Prostate gland (tissue), 2 donors: ENCODE data around the gene ARHGAP24. TPM values are rescaled to one million over a fixed set of nuclear protein-coding genes. Genes with fewer than 3 reads are reported as not detected.
"Not testable (repeated sequence)": the region's sequence is repeated elsewhere in the genome, so short reads cannot be mapped to it uniquely, and the experiment has no call there.

ENCODE experiments used
- DNase-seq: peaks from one replicate; pipeline ENCODE4 v3.0.0-alpha.2; 2019; ENCODE audit warnings: low spot score
- H3K27ac ChIP-seq, 2 donors: fragments of 200-600 bp; sonication (generic); 2 replicates each; pipeline ENCODE4 v1.5.1; 2017 to 2019
- H3K27me3 ChIP-seq: fragments of 200-600 bp; sonication (generic); replicated peaks from 2 replicates; pipeline ENCODE4 v1.5.1; 2019; ENCODE audit not compliant: insufficient read depth
- H3K36me3 ChIP-seq, 2 donors: fragments of 200-600 bp; sonication (generic); 1 replicate in 1 of 2; 2 replicates in 1 of 2; pipeline versions ENCODE4 v1.5.1 to v1.8.1; 2017 to 2019
- H3K4me1 ChIP-seq: fragments of 200-600 bp; sonication (generic); replicated peaks from 2 replicates; pipeline ENCODE4 v1.5.1; 2019
- H3K4me3 ChIP-seq, 2 donors: fragments of 200-600 bp; sonication (generic); 2 replicates each; pipeline ENCODE4 v1.5.1; 2017 to 2019
- H3K9me3 ChIP-seq: fragments of 200-600 bp; sonication (generic); 2 replicates; pipeline ENCODE4 v1.5.1; 2017
- POLR2A ChIP-seq: fragments of 450-650 bp; IDR thresholded peaks from one replicate; pipeline ENCODE4 v1.6.1; 2016; ENCODE audit warnings: antibody characterized with exemption, mild to moderate bottlenecking
- POLR2AphosphoS5 ChIP-seq: sonication (generic); formaldehyde crosslinking; IDR thresholded peaks from one replicate; pipeline ENCODE4 v1.6.1; 2017; ENCODE audit warnings: antibody characterized with exemption
- WGBS: methylation state at CpG from one replicate; pipeline ENCODE4 v1.1.5; 2018; 5-methylcytosine and 5-hydroxymethylcytosine counted together
- intact Hi-C: fragments of 100-400 bp; cut with DNase I; formaldehyde crosslinking; loops from one replicate; pipeline ENCODE4 v1.14.2; 2022
- total RNA-seq, 2 donors: library from RNA; depleted of rRNA; stranded (reverse); fragments of >200 nt; gene quantifications; one replicate each; pipeline ENCODE4 v1.1.0, GENCODE V29; 2016
- TF ChIP-seq, protein P1 (sequence below), 4 experiments: fragments of 200-600 bp in 2 of 4; fragments of 450-650 bp in 2 of 4; sonication (generic) in 2 of 4; IDR thresholded peaks; 1 replicate in 3 of 4; 2 replicates in 1 of 4; pipeline ENCODE4 v1.5.1; 2016 to 2019; ENCODE audit warnings: antibody characterized with exemption in 4 of 4, mild to moderate bottlenecking in 2 of 4, moderate library complexity in 2 of 4

Gene ARHGAP24
- total RNA-seq, 2 donors from 2014 or later: 6.7 to 7.4 TPM

DNA sequence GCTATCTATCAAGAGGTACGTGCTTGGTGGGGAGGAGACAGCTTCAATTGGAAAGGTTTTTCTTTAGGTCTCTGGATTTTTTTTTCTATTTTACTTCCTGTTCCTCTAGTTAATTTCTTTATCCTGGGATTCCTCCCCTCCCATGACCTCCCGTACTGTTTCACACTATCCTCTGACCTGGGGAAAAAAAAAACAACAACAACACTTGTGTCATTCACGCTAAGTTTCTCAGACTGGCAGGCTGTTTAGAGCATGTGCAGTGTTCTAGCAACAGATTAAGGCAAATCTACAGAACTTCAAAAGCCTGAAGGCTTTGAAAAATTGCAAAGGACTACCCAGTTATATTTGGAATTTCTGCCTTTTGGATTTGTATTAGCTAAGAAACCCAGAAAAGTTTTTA lies 358.4 kb downstream of the ARHGAP24 start:
- no peak for DNase-seq
- TF ChIP-seq POLR2A: no peak
- TF ChIP-seq, protein P1, sequence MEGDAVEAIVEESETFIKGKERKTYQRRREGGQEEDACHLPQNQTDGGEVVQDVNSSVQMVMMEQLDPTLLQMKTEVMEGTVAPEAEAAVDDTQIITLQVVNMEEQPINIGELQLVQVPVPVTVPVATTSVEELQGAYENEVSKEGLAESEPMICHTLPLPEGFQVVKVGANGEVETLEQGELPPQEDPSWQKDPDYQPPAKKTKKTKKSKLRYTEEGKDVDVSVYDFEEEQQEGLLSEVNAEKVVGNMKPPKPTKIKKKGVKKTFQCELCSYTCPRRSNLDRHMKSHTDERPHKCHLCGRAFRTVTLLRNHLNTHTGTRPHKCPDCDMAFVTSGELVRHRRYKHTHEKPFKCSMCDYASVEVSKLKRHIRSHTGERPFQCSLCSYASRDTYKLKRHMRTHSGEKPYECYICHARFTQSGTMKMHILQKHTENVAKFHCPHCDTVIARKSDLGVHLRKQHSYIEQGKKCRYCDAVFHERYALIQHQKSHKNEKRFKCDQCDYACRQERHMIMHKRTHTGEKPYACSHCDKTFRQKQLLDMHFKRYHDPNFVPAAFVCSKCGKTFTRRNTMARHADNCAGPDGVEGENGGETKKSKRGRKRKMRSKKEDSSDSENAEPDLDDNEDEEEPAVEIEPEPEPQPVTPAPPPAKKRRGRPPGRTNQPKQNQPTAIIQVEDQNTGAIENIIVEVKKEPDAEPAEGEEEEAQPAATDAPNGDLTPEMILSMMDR (IDR thresholded peaks at IDR 0.05): no peak
- TF ChIP-seq POLR2AphosphoS5: no peak
- intact Hi-C loops: no loop called here
- no peaks in the 10 kb centered on the region for H3K27me3 ChIP-seq
- H3K36me3 ChIP-seq: no peaks in the 10 kb centered on the region
- no peaks in the 10 kb centered on the region for H3K4me1 ChIP-seq
- H3K4me3 ChIP-seq: no peak overlapping the region
- no peak overlapping the region for H3K27ac ChIP-seq
- H3K9me3 ChIP-seq: no peaks in the 10 kb centered on the region
- 59% methylated on average over 3 of the region's 3 CpGs for WGBS

DNA sequence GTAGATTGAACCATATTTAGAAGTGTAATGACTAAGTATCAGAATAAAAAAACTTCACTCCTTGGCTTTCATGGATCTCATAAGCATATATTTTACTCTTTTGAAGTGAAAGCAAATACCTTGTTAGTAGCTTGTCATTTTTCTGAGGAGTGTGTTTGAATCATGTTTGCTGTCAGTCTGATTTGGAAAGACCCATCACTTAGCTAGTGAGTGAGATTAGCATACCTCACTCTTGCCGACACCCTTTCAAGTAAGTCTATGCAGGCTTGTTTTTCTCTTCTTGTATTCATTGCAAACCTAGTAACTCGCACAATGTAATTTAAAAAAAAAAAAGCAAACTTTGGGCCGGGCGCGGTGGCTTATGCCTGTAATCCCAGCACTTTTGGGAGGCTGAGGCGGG lies 360.0 kb downstream of the ARHGAP24 start:
- Histone ChIP-seq H3K4me3 (no peak overlapping the region), H3K27ac (no peak overlapping the region), H3K27me3 (no peaks in the 10 kb centered on the region), H3K36me3 (no peaks in the 10 kb centered on the region), H3K9me3 (no peaks in the 10 kb centered on the region), H3K4me1 (no peaks in the 10 kb centered on the region)
- no peak for DNase-seq
- intact Hi-C loops: no loop called here
- no peak for TF ChIP-seq POLR2A
- no peak for TF ChIP-seq POLR2AphosphoS5
- TF ChIP-seq, protein P1 (IDR thresholded peaks at IDR 0.05): no peak
- 96% methylated on average over 6 of the region's 6 CpGs for WGBS

DNA sequence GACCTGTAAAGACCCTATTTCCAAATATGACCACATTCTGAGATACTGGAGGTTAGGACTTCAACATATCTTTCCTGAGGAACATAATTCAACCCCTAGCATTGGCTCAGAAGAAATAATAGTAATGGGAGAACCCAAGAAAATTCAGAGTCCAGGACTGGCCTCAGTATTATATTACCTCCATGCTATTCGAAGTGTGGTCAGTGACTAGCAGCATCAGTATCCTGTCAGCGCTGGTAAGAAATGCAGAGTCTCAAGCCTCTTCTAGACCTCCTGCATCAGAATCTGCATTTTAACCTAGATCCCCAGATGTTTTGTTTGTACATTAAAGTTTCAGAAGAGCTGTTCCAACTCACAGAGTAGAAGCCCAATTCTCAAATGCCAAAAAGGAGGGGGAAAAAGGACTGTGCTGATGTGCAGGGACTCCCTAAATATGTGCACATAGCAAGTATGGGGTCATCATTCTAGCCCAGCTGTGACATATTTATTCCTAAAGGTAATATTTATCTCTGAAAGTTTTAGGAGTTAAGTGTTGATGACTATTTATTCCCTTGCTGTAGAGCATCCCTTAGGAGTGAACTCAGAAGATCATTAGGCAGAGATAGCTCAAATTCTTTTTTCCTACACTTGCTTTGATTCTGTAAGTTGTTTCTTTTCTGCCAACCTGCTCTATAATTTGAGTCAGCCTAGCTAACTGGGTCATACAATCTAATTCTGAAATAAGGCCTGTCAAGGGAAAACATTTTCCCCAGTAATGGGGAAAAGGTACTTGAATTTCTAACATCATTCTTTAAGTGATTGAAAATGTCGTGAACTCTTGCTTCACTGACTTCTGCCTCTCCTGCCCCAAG lies 361.9 kb downstream of the ARHGAP24 start:
- WGBS: 89% methylated on average over 3 of the region's 3 CpGs
- Histone ChIP-seq H3K4me1 (no peaks in the 10 kb centered on the region), H3K27ac (no peak overlapping the region)

DNA sequence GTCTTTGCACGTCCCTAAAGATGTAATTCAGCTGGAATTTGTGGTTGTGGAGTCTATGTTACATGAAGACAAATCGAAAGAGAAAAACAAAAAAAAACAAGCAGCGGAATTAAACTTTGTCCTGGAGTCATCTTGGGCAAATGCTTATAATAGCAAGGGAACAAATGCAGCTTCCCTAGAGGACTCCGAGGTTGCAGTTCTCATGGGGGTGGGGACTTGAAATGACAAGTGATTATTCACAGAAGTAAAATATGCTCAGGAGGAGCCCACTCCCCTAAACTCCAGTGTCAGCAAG lies 362.4 kb downstream of the ARHGAP24 start:
- DNase-seq: no peak
- 72% methylated on average over 4 of the region's 4 CpGs for WGBS
- Histone ChIP-seq H3K27me3 (no peaks in the 10 kb centered on the region), H3K27ac (no peak overlapping the region), H3K9me3 (no peaks in the 10 kb centered on the region), H3K4me1 (no peaks in the 10 kb centered on the region), H3K4me3 (no peak overlapping the region), H3K36me3 (no peaks in the 10 kb centered on the region)
- TF ChIP-seq, protein P1 (IDR thresholded peaks at IDR 0.05): no peak
- no peak for TF ChIP-seq POLR2AphosphoS5
- no peak for TF ChIP-seq POLR2A
- intact Hi-C loops: no loop called here

More for the DNA sequence above, 361.9 kb downstream of the ARHGAP24 start:
- Histone ChIP-seq H3K9me3 (no peaks in the 10 kb centered on the region), H3K4me3 (no peak overlapping the region), H3K36me3 (no peaks in the 10 kb centered on the region), H3K27me3 (no peaks in the 10 kb centered on the region)
- intact Hi-C loops: no loop called here
- no peak for TF ChIP-seq POLR2AphosphoS5
- TF ChIP-seq POLR2A: no peak
- TF ChIP-seq, protein P1 (IDR thresholded peaks at IDR 0.05): no peak
- DNase-seq: no peak

DNA sequence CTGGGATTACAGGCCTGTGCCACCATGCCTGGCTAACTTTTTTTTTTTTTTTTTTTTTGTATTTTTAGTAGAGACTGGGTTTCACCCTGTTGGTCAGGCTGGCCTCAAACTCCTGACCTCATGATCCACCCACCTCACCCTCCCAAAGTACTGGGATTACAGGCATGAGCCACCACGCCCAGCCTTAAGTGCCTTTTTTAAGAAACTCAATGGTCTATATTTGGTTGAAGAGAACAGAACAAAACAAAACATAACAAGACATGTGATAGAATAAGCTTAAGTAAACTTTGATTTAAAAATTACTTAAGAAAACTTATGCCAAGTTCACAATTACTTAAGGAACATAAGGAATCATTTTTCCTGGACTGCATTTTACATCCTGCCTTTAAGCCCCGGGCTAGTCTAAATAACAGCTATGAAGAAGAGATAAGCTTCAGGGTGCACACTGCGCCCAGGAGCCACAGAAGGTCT lies 365.1 kb downstream of the ARHGAP24 start:
- H3K9me3 ChIP-seq, H3K27me3 ChIP-seq, H3K4me3 ChIP-seq, intact Hi-C loops, H3K27ac ChIP-seq, H3K36me3 ChIP-seq, DNase-seq, H3K4me1 ChIP-seq: not testable (repeated sequence)
- 70% methylated on average over 3 of the region's 3 CpGs for WGBS
